Measurements from ENCODE around the gene GLRX2.

GLRX2 gene

GRCh38 chr1:193094112-193094511 lies 11.1 kb downstream of the GLRX2 start:
- no peaks in the 10 kb centered on the region for H3K27me3 ChIP-seq (ENCODE audit: low read length)
- H3F3A ChIP-seq (ENCODE audit: insufficient read depth): peaks cover 33% of the 10 kb centered on the region
- H4K20me1 ChIP-seq (ENCODE audit: low read depth, low read length): no peaks in the 10 kb centered on the region
- H3K36me3 ChIP-seq (ENCODE audit: low read length): peaks cover 31% of the 10 kb centered on the region; the same call in 1 of the 2 replicates
- no peak overlapping the region for H3K27ac ChIP-seq (ENCODE audit: low read depth, low read length)
- no peaks in the 10 kb centered on the region for H3K79me2 ChIP-seq (ENCODE audit: insufficient read depth, low read length)
- no peak overlapping the region for H3K9ac ChIP-seq (ENCODE audit: low read length)
- TF ChIP-seq, protein P1, sequence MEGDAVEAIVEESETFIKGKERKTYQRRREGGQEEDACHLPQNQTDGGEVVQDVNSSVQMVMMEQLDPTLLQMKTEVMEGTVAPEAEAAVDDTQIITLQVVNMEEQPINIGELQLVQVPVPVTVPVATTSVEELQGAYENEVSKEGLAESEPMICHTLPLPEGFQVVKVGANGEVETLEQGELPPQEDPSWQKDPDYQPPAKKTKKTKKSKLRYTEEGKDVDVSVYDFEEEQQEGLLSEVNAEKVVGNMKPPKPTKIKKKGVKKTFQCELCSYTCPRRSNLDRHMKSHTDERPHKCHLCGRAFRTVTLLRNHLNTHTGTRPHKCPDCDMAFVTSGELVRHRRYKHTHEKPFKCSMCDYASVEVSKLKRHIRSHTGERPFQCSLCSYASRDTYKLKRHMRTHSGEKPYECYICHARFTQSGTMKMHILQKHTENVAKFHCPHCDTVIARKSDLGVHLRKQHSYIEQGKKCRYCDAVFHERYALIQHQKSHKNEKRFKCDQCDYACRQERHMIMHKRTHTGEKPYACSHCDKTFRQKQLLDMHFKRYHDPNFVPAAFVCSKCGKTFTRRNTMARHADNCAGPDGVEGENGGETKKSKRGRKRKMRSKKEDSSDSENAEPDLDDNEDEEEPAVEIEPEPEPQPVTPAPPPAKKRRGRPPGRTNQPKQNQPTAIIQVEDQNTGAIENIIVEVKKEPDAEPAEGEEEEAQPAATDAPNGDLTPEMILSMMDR (IDR thresholded peaks at IDR 0.05; ENCODE audit: insufficient read depth, low read length, poor library complexity, severe bottlenecking): no peak
- TF ChIP-seq EZH2phosphoT487 (conservative IDR thresholded peaks at IDR 0.05; ENCODE audit: low read length): no peak
- H2AFZ ChIP-seq (ENCODE audit: low read depth, low read length, severe bottlenecking): no peak overlapping the region
- H3K9me3 ChIP-seq (ENCODE audit: insufficient read depth, low read length): no peaks in the 10 kb centered on the region
- H3K9me2 ChIP-seq (replicated peaks; ENCODE audit: insufficient read depth, low read length): no peaks in the 10 kb centered on the region
- H3K4me3 ChIP-seq (ENCODE audit: insufficient read depth, low read length, poor library complexity, severe bottlenecking): no peak overlapping the region
- H3K4me2 ChIP-seq (ENCODE audit: low read depth, low read length, poor library complexity, severe bottlenecking): no peak overlapping the region

DNA sequence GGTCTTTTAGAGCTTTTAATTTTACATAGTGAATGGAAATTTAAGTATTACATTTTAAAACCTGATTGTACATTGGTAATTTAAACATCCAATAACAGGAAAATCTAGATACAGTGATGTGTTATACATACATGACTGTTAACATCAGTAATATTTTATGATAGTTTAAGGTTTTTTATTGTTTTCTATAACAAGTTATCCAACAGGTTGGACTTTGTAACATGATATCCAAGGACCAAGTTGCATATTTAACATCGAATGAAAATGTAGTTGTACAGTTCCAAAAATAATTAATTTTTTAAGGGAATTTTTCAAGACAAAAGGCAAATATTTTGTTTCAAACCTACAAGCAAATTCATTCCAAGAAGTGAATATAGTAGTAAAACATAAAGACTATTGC lies 14.3 kb downstream of the GLRX2 start:
- H3K4me2 ChIP-seq (ENCODE audit: low read depth, low read length, poor library complexity, severe bottlenecking): no peak overlapping the region
- H3K79me2 ChIP-seq (ENCODE audit: insufficient read depth, low read length): no peaks in the 10 kb centered on the region
- H3K36me3 ChIP-seq (ENCODE audit: low read length): peaks cover 39% of the 10 kb centered on the region
- no peaks in the 10 kb centered on the region for H4K20me1 ChIP-seq (ENCODE audit: low read depth, low read length)
- no peak overlapping the region for H3K9ac ChIP-seq (ENCODE audit: low read length)
- H3K9me2 ChIP-seq (replicated peaks; ENCODE audit: insufficient read depth, low read length): no peaks in the 10 kb centered on the region
- no peak overlapping the region for H3K27ac ChIP-seq (ENCODE audit: low read depth, low read length)
- TF ChIP-seq EZH2phosphoT487 (conservative IDR thresholded peaks at IDR 0.05; ENCODE audit: low read length): no peak
- TF ChIP-seq, protein P1 (IDR thresholded peaks at IDR 0.05; ENCODE audit: insufficient read depth, low read length, poor library complexity, severe bottlenecking): no peak
- no peaks in the 10 kb centered on the region for H3K27me3 ChIP-seq (ENCODE audit: low read length)
- no peaks in the 10 kb centered on the region for H3K9me3 ChIP-seq (ENCODE audit: insufficient read depth, low read length)
- peaks cover 33% of the 10 kb centered on the region for H3F3A ChIP-seq (ENCODE audit: insufficient read depth)
- H3K4me3 ChIP-seq (ENCODE audit: insufficient read depth, low read length, poor library complexity, severe bottlenecking): no peak overlapping the region
- H2AFZ ChIP-seq (ENCODE audit: low read depth, low read length, severe bottlenecking): no peak overlapping the region

- Histone ChIP-seq H3K27me3 (ENCODE audit: low read length) (no peaks in the 10 kb centered on the region), H3K36me3 (ENCODE audit: low read length) (peaks cover 51% of the 10 kb centered on the region), H3K4me3 (ENCODE audit: insufficient read depth, low read length, poor library complexity, severe bottlenecking) (no peak overlapping the region), H3K9me3 (ENCODE audit: insufficient read depth, low read length) (no peaks in the 10 kb centered on the region), H3K9me2 (replicated peaks; ENCODE audit: insufficient read depth, low read length) (no peaks in the 10 kb centered on the region), H3K4me2 (ENCODE audit: low read depth, low read length, poor library complexity, severe bottlenecking) (no peak overlapping the region), H3K9ac (ENCODE audit: low read length) (no peak overlapping the region), H4K20me1 (ENCODE audit: low read depth, low read length) (no peaks in the 10 kb centered on the region), H2AFZ (ENCODE audit: low read depth, low read length, severe bottlenecking) (no peak overlapping the region), H3K79me2 (ENCODE audit: insufficient read depth, low read length) (no peaks in the 10 kb centered on the region), H3F3A (ENCODE audit: insufficient read depth) (peaks cover 27% of the 10 kb centered on the region), H3K27ac (ENCODE audit: low read depth, low read length) (no peak overlapping the region)
- TF ChIP-seq, protein P1 (IDR thresholded peaks at IDR 0.05; ENCODE audit: insufficient read depth, low read length, poor library complexity, severe bottlenecking): no peak
- no peak for TF ChIP-seq EZH2phosphoT487 (conservative IDR thresholded peaks at IDR 0.05; ENCODE audit: low read length)
Observed at GRCh38 chr1:193087893-193088292, 17.3 kb downstream of the GLRX2 start.

All from SU-DHL-6 (cell line).